ENCODE results near the gene ENOX1. TPM values are rescaled to one million over a fixed set of nuclear protein-coding genes. Genes with fewer than 3 reads are reported as not detected.

ENOX1 gene
- total RNA-seq, 2 donors from 2014 or later = 0.78 to 4.3 TPM

DNA sequence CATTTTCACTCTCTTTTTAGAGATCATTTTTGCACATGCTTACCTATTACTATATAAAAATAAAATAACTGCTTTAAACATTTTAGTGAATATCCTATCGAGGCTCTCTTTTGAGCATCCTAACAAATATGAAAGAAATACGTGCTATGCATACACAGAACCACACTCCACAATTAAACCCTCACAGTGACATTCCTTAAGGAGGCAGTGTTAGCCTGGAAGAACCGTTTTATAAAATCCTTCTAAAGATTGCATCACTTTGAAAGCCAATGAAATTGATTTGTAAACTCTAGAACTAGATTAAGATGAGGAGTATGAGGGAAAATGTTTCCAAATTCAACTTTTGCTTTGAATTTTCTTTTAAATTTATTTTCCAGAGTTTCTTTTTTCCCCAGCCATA, 11.1 kb upstream of the ENOX1 start:
- intact Hi-C loops (cut with DNase I) = no loop called here
- Histone ChIP-seq H3K27me3 (no peaks in the 10 kb centered on the region), H3K9me3 (no peaks in the 10 kb centered on the region), H3K4me3 (no peak overlapping the region), H3K27ac (no peak overlapping the region), H3K4me1 (no peaks in the 10 kb centered on the region), H3K36me3 (replicated peaks in 1 of 2; ENCODE audit: insufficient read depth in 1 of 2, low read depth in 2 of 2) (no peaks in the 10 kb centered on the region)
- 48 to 57% methylated on average over 3 of the region's 3 CpGs for WGBS, 2 donors
- DNase-seq = no peak
- TF ChIP-seq, protein P1, sequence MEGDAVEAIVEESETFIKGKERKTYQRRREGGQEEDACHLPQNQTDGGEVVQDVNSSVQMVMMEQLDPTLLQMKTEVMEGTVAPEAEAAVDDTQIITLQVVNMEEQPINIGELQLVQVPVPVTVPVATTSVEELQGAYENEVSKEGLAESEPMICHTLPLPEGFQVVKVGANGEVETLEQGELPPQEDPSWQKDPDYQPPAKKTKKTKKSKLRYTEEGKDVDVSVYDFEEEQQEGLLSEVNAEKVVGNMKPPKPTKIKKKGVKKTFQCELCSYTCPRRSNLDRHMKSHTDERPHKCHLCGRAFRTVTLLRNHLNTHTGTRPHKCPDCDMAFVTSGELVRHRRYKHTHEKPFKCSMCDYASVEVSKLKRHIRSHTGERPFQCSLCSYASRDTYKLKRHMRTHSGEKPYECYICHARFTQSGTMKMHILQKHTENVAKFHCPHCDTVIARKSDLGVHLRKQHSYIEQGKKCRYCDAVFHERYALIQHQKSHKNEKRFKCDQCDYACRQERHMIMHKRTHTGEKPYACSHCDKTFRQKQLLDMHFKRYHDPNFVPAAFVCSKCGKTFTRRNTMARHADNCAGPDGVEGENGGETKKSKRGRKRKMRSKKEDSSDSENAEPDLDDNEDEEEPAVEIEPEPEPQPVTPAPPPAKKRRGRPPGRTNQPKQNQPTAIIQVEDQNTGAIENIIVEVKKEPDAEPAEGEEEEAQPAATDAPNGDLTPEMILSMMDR (IDR thresholded peaks at IDR 0.05) = no peak
- TF ChIP-seq POLR2A (IDR thresholded peaks at IDR 0.05) = no peak
- no peak for ATAC-seq

DNA sequence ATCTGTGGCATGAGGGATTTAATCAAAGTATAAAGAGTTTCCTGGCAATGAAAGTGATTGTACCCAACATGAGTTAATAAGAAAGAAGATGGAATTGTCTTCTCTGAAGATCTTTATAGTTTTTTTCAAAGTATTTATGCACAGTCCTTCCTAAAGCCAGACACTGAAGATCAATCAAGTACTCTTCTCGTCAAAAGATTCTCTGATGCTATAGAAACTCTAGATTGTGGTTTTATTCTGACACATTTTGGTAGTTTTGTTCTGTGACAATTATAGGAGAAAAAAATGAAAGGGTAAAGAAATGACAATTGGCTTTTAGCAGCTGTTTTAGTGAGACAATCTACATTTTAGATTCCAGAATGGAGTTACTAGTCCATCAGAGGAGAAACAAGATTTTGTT, 10.4 kb upstream of the ENOX1 start:
- Histone ChIP-seq H3K9me3 (no peaks in the 10 kb centered on the region), H3K4me3 (no peak overlapping the region), H3K27ac (no peak overlapping the region), H3K36me3 (replicated peaks in 1 of 2; ENCODE audit: insufficient read depth in 1 of 2, low read depth in 2 of 2) (no peaks in the 10 kb centered on the region), H3K4me1 (no peaks in the 10 kb centered on the region), H3K27me3 (no peaks in the 10 kb centered on the region)
- intact Hi-C loops (cut with DNase I) = no loop called here
- 68 to 75% methylated on average over 1 of the region's 1 CpG for WGBS, 2 donors
- TF ChIP-seq, protein P1 (IDR thresholded peaks at IDR 0.05) = no peak
- no peak for TF ChIP-seq POLR2A (IDR thresholded peaks at IDR 0.05)
- no peak for ATAC-seq
- no peak for DNase-seq

DNA sequence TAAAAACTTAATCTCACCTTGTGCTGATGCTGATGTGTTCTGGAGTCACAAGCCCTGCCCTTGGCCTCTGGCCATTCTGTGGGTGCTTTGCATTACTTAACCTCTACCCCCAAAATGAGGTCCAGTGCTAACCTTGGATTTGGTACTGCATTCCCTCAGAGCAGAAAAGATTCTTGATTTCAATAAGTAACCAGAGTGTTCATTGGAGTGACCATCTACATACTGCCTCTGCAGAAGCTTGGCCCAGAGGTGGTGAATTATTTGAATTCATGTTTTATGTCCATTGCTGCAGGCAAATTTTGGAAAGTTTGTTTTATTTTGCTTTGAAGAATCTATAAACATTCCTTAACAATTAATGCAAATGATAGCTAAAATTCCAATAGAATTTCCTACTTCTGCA, 7.6 kb upstream of the ENOX1 start:
- H3K36me3 ChIP-seq (replicated peaks in 1 of 2; ENCODE audit: insufficient read depth in 1 of 2, low read depth in 2 of 2) = no peaks in the 10 kb centered on the region
- no peaks in the 10 kb centered on the region for H3K9me3 ChIP-seq
- peaks cover 0 to 4% of the 10 kb centered on the region in 2 donors for H3K27me3 ChIP-seq
- H3K27ac ChIP-seq = no peak overlapping the region
- ATAC-seq (no peak), DNase-seq (no peak)
- no peaks in the 10 kb centered on the region for H3K4me1 ChIP-seq
- TF ChIP-seq, protein P1 (IDR thresholded peaks at IDR 0.05) = no peak
- no peak for TF ChIP-seq POLR2A (IDR thresholded peaks at IDR 0.05)
- no peak overlapping the region for H3K4me3 ChIP-seq
- intact Hi-C loops (cut with DNase I) = no loop called here

DNA sequence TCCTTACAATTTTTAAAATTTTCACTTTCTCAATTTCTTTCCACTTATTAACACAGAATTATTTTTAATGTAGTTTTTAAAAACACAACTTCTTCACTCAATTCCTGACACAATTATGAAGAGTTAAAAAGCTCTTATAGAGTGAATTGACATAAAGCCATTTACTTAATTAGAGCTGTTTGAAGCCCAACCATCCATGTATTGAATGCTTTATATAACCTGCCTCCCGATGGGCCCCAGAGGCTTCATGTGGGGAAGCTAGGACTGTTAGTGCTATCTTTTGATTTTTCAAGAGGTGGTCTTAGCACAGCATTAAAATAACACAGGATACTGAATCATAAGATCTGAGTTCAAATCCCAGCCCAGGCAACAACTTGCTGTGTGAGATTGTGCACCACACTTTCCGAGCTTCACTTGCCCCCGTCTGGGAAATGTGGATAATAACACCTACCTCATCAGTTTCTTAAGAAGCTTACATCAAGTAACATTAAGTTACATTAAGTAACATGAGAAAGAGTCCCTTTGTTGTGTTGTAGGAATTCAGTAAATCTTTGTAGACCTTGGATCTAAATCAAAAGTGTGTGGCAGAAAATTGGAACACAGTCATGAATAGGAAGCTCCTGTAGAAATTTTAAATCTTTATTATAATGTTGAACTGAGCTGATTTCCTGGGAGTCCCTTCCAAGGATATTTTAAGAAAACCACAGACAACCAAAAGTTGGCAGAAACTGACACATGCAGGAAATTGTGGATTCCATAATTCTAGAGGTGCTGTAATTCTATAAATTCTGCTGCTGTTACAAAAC, 5.5 kb upstream of the ENOX1 start:
- Histone ChIP-seq H3K4me1 (peaks cover 6% of the 10 kb centered on the region), H3K27me3 (peaks cover 0 to 4% of the 10 kb centered on the region in 2 donors), H3K27ac (no peak overlapping the region), H3K9me3 (no peaks in the 10 kb centered on the region), H3K36me3 (replicated peaks in 1 of 2; ENCODE audit: insufficient read depth in 1 of 2, low read depth in 2 of 2) (no peaks in the 10 kb centered on the region), H3K4me3 (no peak overlapping the region)
- ATAC-seq = no peak
- intact Hi-C loops (cut with DNase I) = no loop called here
- WGBS, 2 donors = 64 to 77% methylated on average over 3 of the region's 3 CpGs
- TF ChIP-seq, protein P1 (IDR thresholded peaks at IDR 0.05) = no peak
- no peak for TF ChIP-seq POLR2A (IDR thresholded peaks at IDR 0.05)
- no peak for DNase-seq

DNA sequence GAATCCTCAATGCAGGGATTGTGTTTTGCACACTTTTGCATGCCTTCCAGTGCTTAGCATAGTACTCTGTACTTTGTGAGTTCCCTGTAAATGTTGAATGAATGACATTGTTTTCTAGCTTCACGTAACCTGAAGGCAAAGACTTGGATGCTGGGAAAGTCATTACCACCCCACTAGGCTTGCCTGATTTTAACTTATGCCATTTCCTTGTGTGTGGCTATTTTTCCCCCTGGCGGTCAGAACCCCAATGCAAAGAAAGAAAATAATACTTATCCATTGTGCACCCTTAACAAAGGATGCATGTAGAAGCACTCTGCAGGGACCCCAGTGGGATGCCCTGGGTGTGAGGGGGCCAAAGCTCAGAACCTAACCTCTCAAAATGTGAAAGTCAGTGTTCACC, 1.2 kb upstream of the ENOX1 start:
- DNase-seq (peak in 2 of 4 donors; percentile 23 to 34), ATAC-seq (no peak)
- TF ChIP-seq POLR2A (IDR thresholded peaks at IDR 0.05) = no peak
- TF ChIP-seq, protein P1 (IDR thresholded peaks at IDR 0.05) = peak in 5 of 7 experiments; percentile 10 to 46 (median 40)
- Histone ChIP-seq H3K4me3 (no peak overlapping the region), H3K9me3 (no peaks in the 10 kb centered on the region), H3K27ac (peak overlapping the region in 1 of 4 donors; percentile 74), H3K36me3 (replicated peaks in 1 of 2; ENCODE audit: insufficient read depth in 1 of 2, low read depth in 2 of 2) (no peaks in the 10 kb centered on the region), H3K27me3 (peaks cover 0 to 4% of the 10 kb centered on the region in 2 donors), H3K4me1 (peaks cover 27% of the 10 kb centered on the region)
- 40 to 51% methylated on average over 2 of the region's 2 CpGs for WGBS, 2 donors
- intact Hi-C loops (cut with DNase I) = no loop called here
